22Rv1 (cell line): Measurements from ENCODE around the gene PTPRD.

ENCODE experiments used
- H3K27ac ChIP-seq: fragments of 450-650 bp; 2 replicates; pipeline ENCODE4 v1.5.1; 2017
- CTCF ChIP-seq: fragments of 450-650 bp; IDR thresholded peaks from 2 replicates; pipeline ENCODE4 v1.5.1; 2017; ENCODE audit warnings: mild to moderate bottlenecking
- ZFX ChIP-seq: fragments of 450-650 bp; IDR thresholded peaks from 2 replicates; pipeline ENCODE4 v1.6.1; 2017; ENCODE audit warnings: antibody characterized with exemption, borderline replicate concordance

The PTPRD gene

GRCh38 chr9:10612641-10613398, at the start of gene PTPRD:
PTPRD (minus strand) TSS chr9:10613002.
- peak within 1 kb of the TSS; percentile 70 for H3K27ac ChIP-seq

GRCh38 chr9:10661994-10662393, 49.2 kb upstream of the PTPRD start:
- peak overlapping the region; percentile 26 for H3K27ac ChIP-seq
- TF ChIP-seq ZFX, result no peak
- no peak for TF ChIP-seq CTCF

More at GRCh38 chr9:10612641-10613398, at the start of gene PTPRD:
- peak; percentile 73 for TF ChIP-seq CTCF
- no peak for TF ChIP-seq ZFX

DNA sequence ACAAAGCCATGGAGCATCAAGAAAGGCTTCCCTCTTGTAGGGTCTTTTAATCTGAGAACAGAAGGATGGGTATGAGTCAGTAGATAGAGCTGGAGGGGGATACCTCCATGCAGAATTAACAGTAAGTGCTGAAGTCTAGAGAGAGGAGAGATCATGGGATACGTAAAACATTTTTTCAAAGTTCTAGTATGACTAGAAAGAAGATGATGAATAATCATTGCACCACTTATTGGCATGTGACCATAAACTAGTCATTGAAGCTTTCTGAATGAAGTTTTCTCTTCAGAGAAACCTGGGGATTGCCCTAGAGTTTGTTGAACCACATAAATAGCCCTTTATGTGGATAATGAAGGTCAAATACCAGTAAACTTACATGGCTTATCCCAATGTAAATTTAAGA, 48.6 kb upstream of the PTPRD start:
- TF ChIP-seq ZFX (no peak), CTCF (no peak)
- peak overlapping the region; percentile 26 for H3K27ac ChIP-seq

- TF ChIP-seq ZFX (no peak), CTCF (no peak)
- no peak overlapping the region for H3K27ac ChIP-seq
Measured at GRCh38 chr9:10651012-10651411, 38.2 kb upstream of the PTPRD start.

GRCh38 chr9:10649076-10649475, 36.3 kb upstream of the PTPRD start:
- no peak for TF ChIP-seq ZFX
- no peak for TF ChIP-seq CTCF
- H3K27ac ChIP-seq, result no peak overlapping the region

GRCh38 chr9:10633785-10634184, 21.0 kb upstream of the PTPRD start:
- TF ChIP-seq CTCF (no peak), ZFX (no peak)
- no peak overlapping the region for H3K27ac ChIP-seq

DNA sequence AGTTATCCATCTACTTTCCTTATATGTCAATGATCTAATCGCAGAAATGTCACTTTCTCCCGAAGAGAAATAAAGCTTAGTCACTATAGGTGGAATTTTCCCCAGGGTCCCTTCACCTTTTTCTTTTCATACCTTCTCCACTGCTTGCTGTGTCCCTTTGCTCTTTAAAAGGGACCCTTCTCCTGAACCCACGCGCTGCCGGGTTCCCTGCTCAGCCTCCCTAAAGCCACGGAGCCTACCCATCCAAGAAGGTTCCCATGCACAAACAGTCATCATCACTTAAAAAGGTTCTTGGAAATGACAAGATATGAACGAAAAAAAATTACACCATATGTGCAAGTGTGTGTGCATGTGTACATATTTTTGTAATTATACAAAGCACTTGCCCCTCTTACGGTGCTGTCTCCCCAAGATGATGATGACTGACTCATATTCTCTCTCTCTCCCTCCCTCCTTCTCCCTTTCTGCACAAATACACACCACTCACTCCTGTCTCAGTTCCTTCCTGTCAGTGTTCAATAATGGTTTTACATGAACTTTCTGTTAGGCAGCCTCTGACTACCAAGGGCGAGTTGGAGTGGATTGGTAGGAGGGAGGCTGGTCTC, 1.5 kb upstream of the PTPRD start:
- H3K27ac ChIP-seq, result no peak overlapping the region

More for the DNA sequence above, 1.5 kb upstream of the PTPRD start:
- no peak for TF ChIP-seq CTCF
- TF ChIP-seq ZFX, result no peak
